Cardiac septum (tissue), 1 donor: Measurements from ENCODE around the gene NRN1L. TPM values are rescaled to one million over a fixed set of nuclear protein-coding genes. Genes with fewer than 3 reads are reported as not detected.
"Not testable (repeated sequence)": the region's sequence is repeated elsewhere in the genome, so short reads cannot be mapped to it uniquely, and the experiment has no call there.

ENCODE experiments used
- DNase-seq: peaks from one replicate; pipeline ENCODE4 v3.0.0-alpha.2; 2020; ENCODE audit warnings: low spot score
- intact Hi-C: fragments of 100-400 bp; cut with DNase I; formaldehyde crosslinking; loops from one replicate; pipeline ENCODE4 v1.14.0; 2022
- long read RNA-seq: library from polyadenylated mRNA; unstranded; transcript quantifications from one replicate; pipeline ENCODE4 v2.0.0, GENCODE V29; 2021
- total RNA-seq: library from RNA; stranded (reverse); fragmentation: NEBNext Ultra II Directional; extraction: Animal tissue kit (Norgen Biotek cat#: 25700); gene quantifications from one replicate; pipeline ENCODE4 v1.2.1, GENCODE V29; 2021
- donor health status: DM: no; HTN: no; CAD: no.

NRN1L gene
- 2.1 TPM for total RNA-seq
- long read RNA-seq, partial matches to known transcripts: 0 of 3 reads
- long read RNA-seq, other reads (novel, unspliced or antisense): 0 of 3 reads

DNA sequence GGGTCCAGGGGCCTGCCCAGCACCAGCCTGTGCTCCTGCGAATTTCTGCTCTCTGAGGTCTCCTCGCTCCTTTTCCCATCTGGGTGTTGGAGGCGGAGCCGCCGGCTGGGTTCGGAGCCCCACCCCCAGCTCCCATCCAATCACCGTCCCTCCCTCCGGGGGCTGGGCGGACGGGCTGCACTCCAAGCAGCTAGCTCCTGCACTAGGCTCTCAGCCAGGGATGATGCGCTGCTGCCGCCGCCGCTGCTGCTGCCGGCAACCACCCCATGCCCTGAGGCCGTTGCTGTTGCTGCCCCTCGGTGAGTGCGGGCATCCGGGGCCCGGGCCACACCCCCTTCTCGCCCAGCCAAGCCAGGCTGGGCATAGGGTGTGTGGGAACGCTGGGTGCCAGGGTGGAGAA is at the start of gene NRN1L:
NRN1L (plus strand) TSS at position 202 of the 400 bp plus-strand sequence; CDS start at position 221, 19 bp downstream.
- intact Hi-C loops: loop anchor here (10.0 kb wide), 1 partner anchor 350 kb away; the partner anchor contains the start of gene ESRP2
- DNase-seq: peak; percentile 94

DNA sequence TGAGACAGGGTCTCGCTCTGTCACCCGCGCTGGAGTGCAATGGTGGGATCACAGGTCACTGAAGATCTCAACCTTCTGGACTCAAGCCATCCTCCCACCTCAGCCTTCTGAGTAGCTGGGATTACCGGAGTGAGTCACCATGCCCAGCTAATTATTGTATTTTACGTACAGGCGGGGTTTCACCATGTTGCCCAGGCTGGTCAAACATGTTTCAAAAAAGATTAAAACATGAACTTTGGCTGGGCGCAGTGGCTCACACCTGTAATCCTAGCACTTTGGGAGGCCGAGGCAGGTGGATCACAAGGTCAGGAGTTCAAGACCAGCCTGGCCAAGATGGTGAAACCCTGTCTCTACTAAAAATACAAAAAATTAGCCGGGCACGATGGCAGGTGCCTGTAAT is 47.5 kb upstream of the NRN1L start:
- DNase-seq, intact Hi-C loops: not testable (repeated sequence)

DNA sequence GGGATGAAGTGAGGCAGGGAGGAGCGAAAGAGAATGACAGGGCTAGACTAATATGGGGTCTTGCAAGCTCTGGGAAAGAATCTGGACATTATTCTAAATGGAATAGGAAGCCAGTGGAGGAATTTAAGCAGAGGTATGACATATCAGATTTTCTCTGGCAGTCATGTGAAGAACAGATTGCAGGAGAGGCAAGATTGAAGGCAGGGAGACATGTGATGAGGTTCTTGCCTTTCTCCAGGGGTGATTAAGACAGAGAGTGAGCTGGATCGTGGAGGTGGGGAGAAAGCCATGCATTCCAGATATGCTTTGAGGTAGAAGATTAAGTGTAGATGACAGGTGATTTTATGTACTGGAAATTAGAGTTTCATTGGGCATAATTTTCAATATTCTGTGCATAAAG is 46.9 kb upstream of the NRN1L start:
- intact Hi-C loops: no loop called here
- no peak for DNase-seq

DNA sequence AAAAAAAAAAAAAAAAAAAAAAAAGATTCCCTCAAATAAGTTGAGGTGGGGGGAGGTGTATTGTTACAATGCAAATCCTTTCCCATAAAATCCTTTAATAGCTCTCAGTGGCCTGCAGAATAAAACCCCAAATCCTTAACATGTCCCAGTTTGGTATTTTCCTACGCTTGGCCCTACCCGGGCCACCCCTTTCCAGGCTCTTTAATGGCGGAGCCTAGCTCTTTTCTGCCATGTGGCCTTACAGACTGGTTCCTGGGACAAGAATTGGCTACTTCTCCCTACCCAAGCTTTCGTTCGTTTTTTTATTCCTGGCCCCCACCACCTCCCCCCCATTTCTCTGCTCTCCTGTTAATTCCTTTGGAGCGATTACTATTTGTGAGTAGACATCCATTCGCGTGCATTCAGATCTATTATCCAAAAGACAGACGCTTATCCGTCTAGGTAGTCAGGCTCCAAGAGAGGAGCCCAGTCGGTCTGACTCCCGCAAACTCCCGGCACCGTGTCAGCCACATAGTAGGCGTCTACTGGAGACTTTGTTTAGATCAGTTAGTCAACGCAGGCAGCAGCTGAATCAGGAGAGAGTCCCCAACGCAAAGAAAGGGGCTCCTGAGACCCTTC is 43.4 kb upstream of the NRN1L start:
- intact Hi-C loops: no loop called here

DNA sequence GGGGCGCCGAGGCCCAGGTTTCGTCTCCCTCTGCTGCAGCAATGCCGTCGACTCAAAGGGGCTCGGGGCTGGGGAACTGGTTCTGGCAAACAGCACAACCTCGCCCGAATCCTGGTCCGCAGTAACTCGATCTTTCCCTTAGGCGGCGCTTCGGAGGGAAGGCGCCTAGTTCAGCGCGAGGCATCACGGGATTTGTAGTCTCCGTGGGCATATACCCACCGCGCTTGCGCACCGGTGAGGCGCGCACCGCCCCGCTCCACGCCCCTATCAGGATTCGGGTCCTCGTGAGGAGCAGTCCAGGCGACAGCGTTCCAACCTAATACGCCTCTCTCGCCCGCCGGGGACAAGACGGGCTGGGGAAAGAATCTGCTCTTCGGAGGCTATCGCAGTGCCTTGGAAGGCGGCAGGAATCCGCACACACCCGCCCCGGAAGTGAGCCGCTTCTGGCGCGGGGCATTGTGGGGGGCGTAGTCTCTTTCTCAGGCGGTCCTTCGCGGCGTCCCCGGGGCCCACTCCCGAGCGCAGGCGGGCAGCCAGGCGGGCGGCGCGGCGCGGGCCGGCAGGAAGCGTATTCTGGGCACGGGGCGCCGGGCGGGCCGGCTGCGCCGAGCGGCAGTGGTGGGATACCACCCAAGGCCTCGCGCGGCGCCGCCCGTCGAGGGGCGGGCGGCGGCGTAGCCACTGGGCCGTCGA is 42.7 kb upstream of the NRN1L start, which contains the start of gene THAP11:
THAP11 (plus strand) TSS at position 505 of the 693 bp plus-strand sequence. CDS start 235 bp downstream, outside the sequence.
- intact Hi-C loops: loop anchor here (2.0 kb wide), 1 partner anchor 31 kb away; the partner anchor contains the start of gene EDC4
- peak; percentile 97 for DNase-seq

More for the DNA sequence above, 43.4 kb upstream of the NRN1L start:
- no peak for DNase-seq

DNA sequence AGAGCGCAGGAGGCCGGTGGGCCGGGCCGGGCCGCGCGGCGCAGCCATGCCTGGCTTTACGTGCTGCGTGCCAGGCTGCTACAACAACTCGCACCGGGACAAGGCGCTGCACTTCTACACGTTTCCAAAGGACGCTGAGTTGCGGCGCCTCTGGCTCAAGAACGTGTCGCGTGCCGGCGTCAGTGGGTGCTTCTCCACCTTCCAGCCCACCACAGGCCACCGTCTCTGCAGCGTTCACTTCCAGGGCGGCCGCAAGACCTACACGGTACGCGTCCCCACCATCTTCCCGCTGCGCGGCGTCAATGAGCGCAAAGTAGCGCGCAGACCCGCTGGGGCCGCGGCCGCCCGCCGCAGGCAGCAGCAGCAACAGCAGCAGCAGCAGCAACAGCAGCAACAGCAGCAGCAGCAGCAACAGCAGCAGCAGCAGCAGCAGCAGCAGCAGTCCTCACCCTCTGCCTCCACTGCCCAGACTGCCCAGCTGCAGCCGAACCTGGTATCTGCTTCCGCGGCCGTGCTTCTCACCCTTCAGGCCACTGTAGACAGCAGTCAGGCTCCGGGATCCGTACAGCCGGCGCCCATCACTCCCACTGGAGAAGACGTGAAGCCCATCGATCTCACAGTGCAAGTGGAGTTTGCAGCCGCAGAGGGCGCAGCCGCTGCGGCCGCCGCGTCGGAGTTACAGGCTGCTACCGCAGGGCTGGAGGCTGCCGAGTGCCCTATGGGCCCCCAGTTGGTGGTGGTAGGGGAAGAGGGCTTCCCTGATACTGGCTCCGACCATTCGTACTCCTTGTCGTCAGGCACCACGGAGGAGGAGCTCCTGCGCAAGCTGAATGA is 42.0 kb upstream of the NRN1L start:
- no peak for DNase-seq
- intact Hi-C loops: loop anchor here (2.0 kb wide), 1 partner anchor 30 kb away; the partner anchor contains the start of gene EDC4

DNA sequence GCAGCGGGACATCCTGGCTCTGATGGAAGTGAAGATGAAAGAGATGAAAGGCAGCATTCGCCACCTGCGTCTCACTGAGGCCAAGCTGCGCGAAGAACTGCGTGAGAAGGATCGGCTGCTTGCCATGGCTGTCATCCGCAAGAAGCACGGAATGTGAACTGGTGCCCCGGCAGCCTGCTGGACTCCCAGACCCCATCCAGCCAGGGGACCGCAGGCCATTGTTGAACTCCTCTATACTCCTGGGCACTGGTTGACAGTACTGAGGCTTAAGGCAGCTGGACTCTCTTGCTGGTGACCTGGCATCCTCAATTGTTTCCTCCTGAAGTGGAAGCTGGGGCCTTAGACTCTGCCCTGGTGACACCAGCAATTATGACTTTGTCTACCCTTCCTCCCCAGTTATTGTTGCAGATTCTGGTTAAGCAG is 41.3 kb upstream of the NRN1L start:
- intact Hi-C loops: loop anchor here (2.0 kb wide), 1 partner anchor 29 kb away; the partner anchor contains the start of gene EDC4
- DNase-seq: no peak

DNA sequence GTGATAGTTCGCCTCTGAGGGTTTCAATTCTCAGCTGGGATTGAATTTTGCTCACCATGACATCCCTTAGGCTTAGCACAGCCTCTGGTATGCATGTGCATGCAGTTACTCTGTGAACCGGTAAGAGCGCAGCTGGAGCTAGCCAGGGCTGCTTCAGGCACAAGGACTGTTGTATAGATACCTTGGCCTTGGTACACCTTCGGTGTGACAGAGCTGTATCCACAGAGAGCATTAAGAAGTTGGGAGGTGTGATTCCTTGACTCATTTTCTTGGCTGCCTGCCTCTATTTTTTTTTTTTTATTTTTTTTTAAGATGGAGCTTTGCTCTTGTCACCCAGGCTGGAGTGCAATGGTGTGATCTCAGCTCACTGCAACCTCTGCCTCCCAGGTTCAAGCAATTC is 40.2 kb upstream of the NRN1L start:
- no peak for DNase-seq
- intact Hi-C loops: no loop called here

DNA sequence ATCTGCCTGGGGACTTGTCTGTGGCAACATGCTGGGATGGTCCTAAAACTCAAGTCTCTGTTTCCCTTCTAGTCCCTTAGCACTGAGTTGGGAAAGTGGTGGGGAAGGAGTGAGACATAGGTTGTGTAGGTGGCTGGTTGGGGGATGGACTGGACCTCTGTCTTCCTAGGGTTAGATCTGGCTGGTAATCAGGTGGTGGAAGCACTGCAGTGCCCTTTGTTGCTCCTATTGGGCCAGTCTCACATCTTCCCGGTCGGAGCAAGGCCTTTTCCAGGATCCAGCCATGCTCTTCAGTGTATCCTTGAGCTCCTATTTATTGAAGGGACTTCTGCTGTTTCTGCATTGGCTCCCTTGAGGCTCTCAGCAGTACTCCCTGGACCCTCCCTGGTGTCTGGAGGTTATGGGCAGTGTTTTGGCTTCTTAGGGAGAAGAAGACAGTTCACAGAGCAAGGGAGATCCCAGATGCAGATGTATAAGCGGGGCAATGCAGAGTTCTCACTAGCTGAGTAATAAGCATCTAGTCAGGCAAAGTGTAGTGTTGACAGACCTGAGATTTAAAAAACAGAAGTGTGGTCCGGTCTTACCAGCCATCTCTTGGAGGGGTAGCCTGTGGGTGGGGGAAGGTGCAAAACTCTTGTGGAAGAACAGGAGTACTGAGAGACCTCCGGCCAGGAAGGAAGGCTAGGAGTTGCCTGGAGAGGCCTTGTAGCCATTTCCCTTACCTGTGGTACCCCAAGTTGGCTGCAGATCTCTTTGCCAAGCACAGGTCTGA is 39.2 kb upstream of the NRN1L start:
- intact Hi-C loops: loop anchor here (2.0 kb wide), 1 partner anchor 17 kb away; no protein-coding TSS in a partner anchor
- no peak for DNase-seq

DNA sequence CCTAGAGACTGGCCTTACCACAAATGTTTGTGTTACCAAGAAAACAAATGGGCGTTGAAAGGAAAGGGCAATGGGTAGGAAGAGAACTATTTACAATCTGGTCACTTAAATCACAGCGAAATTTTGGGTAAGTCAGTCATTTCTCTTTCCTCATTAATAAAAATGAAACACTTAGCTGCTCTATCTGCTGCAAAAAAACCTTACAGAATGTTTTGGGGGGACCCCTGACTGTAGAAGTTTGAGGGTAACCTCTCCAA is 38.7 kb upstream of the NRN1L start:
- intact Hi-C loops: loop anchor here (2.0 kb wide), 1 partner anchor 17 kb away; no protein-coding TSS in a partner anchor
- no peak for DNase-seq

DNA sequence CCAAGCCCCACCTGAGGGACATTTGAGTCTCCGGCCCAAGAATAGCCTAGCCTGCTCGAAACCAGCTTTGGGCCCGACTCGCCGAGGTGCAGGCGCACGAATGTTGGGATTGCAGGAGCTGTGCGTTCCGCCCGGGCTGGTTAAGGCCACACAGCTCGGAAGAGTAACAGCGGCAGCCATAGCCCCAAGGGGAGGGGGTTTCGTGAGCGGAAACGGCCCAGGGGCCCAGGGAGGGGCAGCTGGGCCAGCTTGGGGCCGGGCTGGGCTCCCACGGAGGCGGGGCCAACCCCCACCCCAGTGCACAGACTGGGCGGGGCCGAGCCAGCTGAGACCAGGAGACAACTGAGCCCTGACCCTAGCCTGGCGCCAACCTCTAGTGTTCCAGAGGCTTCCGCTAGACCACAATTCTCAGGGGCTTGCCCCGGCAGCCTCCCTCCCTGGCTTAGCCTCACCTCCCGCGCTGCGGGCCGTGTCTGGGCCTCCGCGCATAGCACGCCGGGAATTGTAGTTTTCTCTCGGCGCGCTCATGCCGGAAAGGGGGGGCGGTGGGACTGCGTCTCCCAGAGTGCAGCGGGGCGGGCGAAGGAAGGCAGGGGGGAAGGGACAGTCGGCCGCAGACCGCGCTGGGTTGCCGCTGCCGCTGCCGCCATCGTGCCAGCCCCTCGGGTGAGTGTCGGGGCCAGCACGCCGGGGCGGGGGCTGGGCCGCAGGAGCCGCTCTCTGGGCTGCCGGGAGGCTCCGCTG is 38.2 kb upstream of the NRN1L start, which contains the start of gene NUTF2:
NUTF2 (plus strand) TSS at position 614 of the 744 bp plus-strand sequence. CDS start 18,198 bp downstream, outside the sequence.
- DNase-seq: peak; percentile 98
- intact Hi-C loops: loop anchor here (2.0 kb wide), 1 partner anchor 16 kb away; no protein-coding TSS in a partner anchor

DNA sequence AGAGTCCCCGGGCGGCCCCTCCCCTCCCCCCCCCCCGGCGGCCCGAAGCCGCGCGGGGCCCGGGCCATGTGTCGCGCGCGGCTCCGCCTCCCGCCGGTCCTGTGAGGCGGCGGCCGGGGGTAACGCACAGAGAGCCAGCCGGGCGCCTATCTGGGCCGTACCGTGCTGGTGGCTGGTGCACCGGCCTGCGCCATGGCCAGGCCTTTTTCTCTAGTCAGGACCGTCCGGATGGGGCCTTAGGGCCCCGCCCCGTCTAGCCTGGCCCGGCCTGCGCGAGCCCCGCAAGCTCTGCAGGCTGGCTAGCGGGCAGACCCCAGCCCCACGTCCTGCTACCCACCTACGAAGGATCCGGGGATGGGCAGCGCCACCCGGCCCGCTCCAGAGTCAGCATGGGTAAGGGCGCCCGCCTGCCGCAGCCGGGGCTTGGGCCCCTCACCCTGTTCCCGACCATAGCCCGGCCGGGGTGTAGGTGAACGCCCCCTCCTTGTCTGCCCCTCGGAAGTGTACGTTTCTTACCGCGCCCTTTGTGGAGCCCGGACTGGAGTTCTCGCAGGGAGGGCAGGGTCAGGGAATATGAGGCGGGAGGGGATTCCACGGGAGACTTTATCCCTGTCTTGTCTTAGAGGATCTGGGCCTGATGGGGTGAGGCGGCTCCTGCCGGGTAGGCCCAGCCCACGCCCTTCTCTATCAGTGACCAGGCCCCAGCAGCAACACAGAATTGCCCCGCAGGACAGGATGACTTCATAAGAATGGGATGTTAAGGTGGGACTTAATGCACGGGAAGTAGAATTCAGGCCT is 37.4 kb upstream of the NRN1L start, which contains the start of gene CENPT:
CENPT (minus strand) TSS at position 630 of the 798 bp plus-strand sequence. CDS start 13,834 bp downstream, outside the sequence.
- DNase-seq: no peak
- intact Hi-C loops: loop anchor here (2.0 kb wide), 1 partner anchor 16 kb away; no protein-coding TSS in a partner anchor

DNA sequence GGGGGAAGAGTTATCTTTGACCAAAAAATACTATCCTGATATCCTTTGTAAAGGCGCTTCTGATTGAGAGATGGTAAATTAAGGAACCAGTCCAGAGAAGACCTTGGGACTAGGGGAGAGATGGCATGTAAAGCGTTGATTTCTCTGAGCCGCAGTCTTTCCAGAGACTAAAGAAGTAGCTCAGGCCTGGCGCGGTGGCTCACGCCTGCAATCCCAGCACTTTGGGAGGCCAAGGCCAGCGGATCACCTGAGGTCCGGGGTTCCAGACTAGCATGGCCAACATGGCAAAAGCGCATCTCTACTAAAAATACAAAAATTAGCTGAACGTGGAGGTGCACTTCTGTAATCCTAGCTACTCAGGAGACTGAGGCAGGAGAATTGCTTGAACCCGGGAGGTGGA is 36.6 kb upstream of the NRN1L start:
- intact Hi-C loops: no loop called here
- no peak for DNase-seq

DNA sequence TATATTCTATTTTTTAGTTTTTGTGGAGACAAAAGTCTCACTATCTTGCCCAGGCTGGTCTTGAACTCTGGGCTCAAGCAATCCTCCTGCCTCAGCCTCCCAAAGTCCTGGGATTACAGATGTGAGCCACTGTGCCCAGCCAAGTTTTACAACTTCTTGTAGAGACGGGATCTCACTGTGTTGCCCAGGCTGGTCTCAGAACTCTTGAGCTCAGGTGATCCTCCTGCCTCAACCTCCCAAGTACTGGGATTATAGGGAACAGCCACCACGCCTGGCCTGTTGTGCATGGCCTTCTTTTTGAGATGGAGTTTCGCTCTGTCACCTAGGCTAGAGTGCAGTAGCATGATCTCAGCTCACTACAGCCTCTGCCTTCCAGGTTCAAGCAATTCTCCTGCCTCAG is 31.0 kb upstream of the NRN1L start:
- intact Hi-C loops: no loop called here

DNA sequence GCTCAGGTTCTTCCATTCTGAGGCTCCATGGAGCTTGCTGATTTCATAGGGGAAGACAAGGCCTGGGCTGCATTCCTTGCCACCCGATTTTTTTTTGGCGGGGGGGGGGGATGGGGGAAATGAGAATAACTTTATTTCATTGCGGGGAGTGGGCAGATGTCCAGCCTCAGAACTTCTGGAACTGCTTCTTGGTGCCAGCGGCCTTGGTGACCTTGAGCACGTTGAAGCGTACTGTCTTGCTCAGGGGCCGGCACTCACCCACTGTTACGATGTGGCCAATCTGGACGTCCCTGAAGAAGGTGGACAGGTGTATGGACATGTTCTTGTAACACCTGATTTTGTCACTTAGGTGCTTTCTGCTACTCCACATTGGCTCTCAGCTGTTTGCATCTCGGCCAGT is 28.9 kb upstream of the NRN1L start:
- intact Hi-C loops: no loop called here
- no peak for DNase-seq

More for the DNA sequence above, 31.0 kb upstream of the NRN1L start:
- no peak for DNase-seq

DNA sequence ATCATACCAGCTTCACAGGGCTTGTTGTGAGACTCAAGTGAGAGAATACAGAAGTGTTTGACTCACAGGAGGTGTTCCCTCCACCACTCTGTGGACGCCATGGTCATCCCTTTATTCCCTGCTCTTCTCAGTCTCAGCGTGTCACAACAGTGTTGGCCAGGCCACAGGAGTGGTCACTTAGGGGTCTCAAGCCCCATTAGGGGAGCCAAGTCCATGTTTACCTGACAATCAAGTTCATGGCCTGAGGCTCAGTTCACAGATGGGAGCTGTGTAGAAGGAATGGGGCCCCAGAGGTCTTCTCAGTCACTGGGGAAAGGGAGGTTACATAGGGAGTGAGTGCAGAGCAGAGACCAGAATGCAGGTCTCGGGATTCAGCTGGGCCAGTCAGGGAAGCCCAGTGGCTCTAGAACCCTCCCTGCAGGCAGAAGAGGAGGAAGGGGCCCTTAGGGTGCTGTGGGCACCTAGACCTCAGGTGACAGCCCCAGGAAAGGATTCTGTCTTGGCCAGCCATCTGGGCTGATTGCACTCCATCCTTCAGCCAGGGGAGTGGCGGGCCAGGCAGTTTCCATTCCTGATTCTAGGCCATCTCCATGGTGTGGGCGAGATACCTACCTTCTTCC is 27.6 kb upstream of the NRN1L start:
- DNase-seq: no peak

More for the DNA sequence above, 27.6 kb upstream of the NRN1L start:
- intact Hi-C loops: no loop called here
